NB4 (cell line): ENCODE results near the gene CLDN7.

Source experiments
- DNase-seq: peaks from one replicate; pipeline ENCODE4 v3.0.0; 2010; ENCODE audit warnings: low read depth
- H3K4me3 ChIP-seq: one replicate; pipeline ENCODE4 v1.5.1; 2011; ENCODE audit warnings: mild to moderate bottlenecking, low read depth, low read length, moderate library complexity
- MYC ChIP-seq: IDR thresholded peaks from 2 replicates; pipeline ENCODE4 v1.6.1; 2011; ENCODE audit warnings: low read depth, low read length
- POLR2A ChIP-seq: IDR thresholded peaks from 2 replicates; pipeline ENCODE4 v1.6.1; 2011; ENCODE audit warnings: mild to moderate bottlenecking; ENCODE audit not compliant: insufficient read length; ENCODE audit errors: extremely low read depth
- TF ChIP-seq, protein P1 (sequence below): IDR thresholded peaks from one replicate; pipeline ENCODE4 v1.5.1; 2012; ENCODE audit warnings: low read depth, low read length
- TF ChIP-seq, protein P2 (sequence below): IDR thresholded peaks from 2 replicates; pipeline ENCODE4 v1.6.1; 2011; ENCODE audit warnings: low read depth, low read length

The CLDN7 gene

GRCh38 chr17:7239091-7240027 is 22.9 kb downstream of the CLDN7 start, which contains the start of gene PHF23:
PHF23 (minus strand) TSS chr17:7239457; CDS start chr17:7239279, 178 bp downstream.
- DNase-seq: peak; percentile 97
- peak within 1 kb of the TSS; percentile 85 for H3K4me3 ChIP-seq
- TF ChIP-seq MYC: no peak
- TF ChIP-seq, protein P1, sequence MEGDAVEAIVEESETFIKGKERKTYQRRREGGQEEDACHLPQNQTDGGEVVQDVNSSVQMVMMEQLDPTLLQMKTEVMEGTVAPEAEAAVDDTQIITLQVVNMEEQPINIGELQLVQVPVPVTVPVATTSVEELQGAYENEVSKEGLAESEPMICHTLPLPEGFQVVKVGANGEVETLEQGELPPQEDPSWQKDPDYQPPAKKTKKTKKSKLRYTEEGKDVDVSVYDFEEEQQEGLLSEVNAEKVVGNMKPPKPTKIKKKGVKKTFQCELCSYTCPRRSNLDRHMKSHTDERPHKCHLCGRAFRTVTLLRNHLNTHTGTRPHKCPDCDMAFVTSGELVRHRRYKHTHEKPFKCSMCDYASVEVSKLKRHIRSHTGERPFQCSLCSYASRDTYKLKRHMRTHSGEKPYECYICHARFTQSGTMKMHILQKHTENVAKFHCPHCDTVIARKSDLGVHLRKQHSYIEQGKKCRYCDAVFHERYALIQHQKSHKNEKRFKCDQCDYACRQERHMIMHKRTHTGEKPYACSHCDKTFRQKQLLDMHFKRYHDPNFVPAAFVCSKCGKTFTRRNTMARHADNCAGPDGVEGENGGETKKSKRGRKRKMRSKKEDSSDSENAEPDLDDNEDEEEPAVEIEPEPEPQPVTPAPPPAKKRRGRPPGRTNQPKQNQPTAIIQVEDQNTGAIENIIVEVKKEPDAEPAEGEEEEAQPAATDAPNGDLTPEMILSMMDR: no peak
- TF ChIP-seq, protein P2, sequence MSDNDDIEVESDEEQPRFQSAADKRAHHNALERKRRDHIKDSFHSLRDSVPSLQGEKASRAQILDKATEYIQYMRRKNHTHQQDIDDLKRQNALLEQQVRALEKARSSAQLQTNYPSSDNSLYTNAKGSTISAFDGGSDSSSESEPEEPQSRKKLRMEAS: no peak
- no peak for TF ChIP-seq POLR2A

DNA sequence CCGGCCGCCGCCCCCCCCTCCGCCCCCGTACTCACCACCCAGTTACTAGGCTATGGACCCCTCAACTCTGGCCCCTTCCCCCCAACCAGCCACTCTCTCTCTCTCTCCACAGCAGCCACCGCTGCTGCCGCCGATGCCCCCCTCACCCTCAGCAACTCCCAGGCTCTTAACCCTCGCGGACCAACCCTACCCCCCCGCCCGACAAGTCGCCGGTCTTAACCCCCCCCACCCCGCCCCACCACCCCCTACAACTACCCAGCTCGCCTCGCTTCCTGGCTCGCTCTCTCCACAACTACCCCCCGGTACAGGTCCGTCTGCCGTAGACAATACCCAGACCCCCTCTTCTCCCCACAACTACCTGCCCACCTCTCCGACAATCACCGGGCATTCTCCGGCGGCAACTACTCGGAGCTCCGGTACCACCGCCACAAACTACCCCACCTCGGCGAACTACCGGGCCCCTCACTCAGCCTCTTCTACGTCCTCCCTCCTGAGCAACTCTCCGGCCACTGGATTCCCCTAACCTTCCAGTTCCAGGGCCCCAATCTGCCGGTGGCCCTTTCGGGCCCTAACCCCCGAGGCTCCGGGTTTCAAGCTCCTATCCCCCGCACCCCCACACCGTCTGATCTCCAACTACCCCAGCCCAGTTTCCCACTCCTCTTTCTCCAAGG is 23.7 kb downstream of the CLDN7 start:
- peak; percentile 11 for TF ChIP-seq POLR2A
- no peak for TF ChIP-seq MYC
- peak; percentile 67 for DNase-seq
- H3K4me3 ChIP-seq: peak overlapping the region; percentile 85

- DNase-seq: peak; percentile 81
- H3K4me3 ChIP-seq: peak overlapping the region; percentile 85
- TF ChIP-seq, protein P1: no peak
- TF ChIP-seq, protein P2: no peak
- TF ChIP-seq MYC (no peak), POLR2A (no peak)
These were observed 24.4 kb downstream of the CLDN7 start for GRCh38 chr17:7237761-7238419.

GRCh38 chr17:7237266-7237760 is 25.0 kb downstream of the CLDN7 start:
- no peak for DNase-seq
- peak overlapping the region; percentile 62 for H3K4me3 ChIP-seq
- TF ChIP-seq, protein P2: no peak
- TF ChIP-seq, protein P1: no peak
- TF ChIP-seq POLR2A (no peak), MYC (no peak)

GRCh38 chr17:7236808-7237207 is 25.5 kb downstream of the CLDN7 start:
- peak overlapping the region; percentile 62 for H3K4me3 ChIP-seq
- TF ChIP-seq POLR2A (no peak), MYC (no peak)
- TF ChIP-seq, protein P2: no peak
- TF ChIP-seq, protein P1: no peak
- no peak for DNase-seq
